NCI-H345 treated with DMSO at 0.1 percent for 48 hours (cell line): Measurements from ENCODE around the gene GNA15.
A peak's percentile ranks its signal among the peaks of the same experiment; 100 is the strongest.
"Not testable (repeated sequence)": the region's sequence is repeated elsewhere in the genome, so short reads cannot be mapped to it uniquely, and the experiment has no call there.

Source experiments
- DNase-seq: peaks from one replicate; lab custom pipeline; 2025; ENCODE audit not compliant: unreplicated experiment; lab: John Stamatoyannopoulos, UW

Gene GNA15

DNA sequence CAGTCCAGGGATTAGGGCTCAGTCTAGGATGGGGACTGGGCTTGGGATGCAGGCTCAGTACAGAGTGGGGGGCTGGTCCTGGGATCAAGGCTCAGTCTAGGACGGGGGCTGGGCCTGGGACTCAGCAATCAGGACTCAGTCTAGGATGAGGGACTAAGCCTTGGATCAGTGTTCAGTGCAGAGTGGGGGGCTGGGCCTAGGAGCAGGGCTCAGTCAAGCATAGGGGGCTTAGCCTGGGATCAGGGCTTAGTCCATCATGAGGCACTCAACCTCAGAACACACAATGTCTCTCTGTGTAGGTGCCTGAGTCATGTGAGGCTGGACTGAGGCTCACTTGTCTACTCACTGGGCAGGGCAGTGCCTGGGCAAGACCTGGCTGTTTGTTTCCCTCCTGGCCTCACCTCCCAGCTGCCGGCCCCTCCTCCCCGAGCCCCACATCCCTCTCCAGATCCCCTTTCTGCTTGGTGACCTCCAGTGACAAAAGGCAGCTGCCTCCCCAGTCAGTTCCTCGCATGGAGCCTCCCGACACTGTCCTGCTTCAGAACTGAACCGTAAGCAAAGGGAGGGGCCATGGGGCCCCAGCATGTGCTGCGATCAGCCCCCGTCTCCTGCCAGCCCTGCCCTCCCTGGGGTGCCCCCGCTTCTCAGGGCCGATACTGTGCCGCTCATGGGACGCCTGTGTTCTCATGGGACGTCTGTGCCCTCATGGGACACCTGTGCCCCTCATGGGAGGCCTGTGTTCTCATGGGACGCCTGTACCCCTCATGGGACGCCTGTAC is 36.2 kb downstream of the GNA15 start:
- DNase-seq = no peak

GRCh38 chr19:3172673-3173000 is 36.8 kb downstream of the GNA15 start:
- not testable (repeated sequence) for DNase-seq

DNA sequence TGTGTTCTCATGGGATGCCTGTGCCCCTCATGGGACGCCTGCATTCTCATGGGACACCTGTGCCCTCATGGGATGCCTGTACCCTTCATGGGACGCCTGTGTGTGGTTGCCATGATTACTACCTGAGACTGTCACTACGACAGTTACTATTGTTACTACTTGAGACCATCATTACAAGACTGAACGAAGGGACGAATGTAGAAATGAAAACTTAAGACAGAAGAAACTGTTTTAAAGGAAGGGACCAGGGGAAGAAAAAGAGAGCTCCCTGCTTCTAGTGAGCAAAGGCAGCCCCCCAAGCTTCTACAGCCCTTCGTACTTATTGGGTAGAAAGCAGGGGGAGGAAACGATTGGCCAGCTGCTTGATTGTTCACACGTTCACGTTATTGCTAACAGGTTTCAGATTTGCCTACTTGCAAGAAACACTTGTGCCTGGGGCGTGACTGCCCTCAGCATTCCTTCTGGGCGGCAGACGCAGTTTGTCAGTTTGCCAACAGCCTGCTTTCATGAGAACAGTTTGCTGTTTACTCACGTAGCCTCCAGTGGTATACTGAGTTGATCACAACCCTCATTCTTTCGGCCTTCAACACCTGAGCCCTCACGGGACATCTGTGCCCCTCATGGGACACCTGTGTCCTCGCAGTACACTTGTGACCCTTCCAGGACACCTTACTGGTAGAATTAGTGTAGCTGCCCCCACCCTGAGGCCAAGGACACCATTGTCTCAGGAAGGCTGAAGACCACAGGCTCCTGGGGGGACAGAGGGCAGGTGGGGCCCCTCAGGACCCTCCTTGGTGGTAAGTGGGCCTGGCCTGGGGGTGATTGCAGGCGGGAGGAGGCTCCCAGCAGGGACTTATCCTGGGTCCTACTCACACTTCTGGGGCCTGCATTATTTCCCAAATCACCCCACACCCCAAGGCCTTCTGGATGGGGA is 40.2 kb downstream of the GNA15 start:
- no peak for DNase-seq

DNA sequence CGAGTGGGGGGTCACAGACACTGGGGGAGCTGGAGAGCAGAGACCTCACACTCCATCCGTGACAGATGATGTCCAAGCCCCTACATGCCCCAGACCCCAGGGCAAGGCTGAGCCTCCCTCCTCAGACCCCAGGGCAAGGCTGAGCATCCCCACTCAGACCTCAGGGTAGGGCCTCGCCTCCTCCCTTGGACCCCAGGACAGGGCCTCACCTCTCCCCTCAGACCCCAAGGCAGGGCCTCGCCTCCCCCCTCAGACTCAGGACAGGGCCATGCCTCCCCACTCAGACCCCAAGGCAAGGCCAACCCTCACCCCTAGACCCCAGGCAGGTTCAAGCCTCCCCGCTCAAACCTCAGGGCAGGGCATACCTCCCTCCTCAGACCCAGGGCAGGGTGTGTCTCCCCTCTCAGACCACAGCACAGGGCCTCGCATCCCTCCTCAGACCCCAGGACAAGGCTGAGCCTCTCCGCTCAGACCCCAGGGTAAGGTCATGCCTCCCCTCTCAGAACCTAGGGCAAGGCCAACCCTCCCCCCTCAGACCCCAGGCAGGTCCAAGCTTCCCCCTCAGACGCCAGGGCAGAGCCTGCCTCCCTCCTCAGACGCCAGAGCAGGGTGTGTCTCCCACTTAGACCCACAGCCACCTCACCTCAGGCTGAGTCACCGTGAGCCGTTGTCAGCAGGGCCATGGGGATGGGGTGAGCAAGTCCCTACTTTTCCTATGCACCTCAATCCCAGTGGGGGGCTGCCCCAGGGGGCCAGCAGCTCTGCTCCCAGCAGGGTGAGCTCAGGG is 41.1 kb downstream of the GNA15 start:
- no peak for DNase-seq

DNA sequence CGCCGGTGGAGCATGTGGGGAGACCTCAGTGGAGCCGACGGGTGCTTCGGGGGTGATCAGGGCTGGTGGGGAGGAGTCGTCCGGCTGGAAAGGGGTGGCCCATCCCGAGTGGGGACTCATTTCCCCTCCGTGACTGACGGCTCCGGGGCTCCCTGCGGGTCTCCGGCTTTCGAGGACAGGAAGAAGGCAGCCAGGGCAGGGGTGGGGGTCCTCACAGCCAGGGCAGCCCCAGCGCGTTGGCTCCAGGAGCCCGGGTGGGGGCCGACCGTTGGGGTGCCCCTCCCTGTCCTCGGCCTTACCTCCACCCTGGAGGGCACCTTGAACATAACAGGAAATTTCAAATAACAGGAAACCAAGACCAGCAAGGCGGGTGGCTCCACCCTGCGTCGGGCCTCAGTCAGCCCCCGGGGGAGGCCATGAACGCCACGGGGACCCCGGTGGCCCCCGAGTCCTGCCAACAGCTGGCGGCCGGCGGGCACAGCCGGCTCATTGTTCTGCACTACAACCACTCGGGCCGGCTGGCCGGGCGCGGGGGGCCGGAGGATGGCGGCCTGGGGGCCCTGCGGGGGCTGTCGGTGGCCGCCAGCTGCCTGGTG is 42.6 kb downstream of the GNA15 start, which contains the start of gene S1PR4:
TSS of gene S1PR4 (plus strand) at position 393 of the 596 bp plus-strand sequence. CDS start at position 417, 24 bp downstream.
- DNase-seq = no peak

- no peak for DNase-seq
Observed at GRCh38 chr19:3178973-3179738, 43.3 kb downstream of the GNA15 start.

DNA sequence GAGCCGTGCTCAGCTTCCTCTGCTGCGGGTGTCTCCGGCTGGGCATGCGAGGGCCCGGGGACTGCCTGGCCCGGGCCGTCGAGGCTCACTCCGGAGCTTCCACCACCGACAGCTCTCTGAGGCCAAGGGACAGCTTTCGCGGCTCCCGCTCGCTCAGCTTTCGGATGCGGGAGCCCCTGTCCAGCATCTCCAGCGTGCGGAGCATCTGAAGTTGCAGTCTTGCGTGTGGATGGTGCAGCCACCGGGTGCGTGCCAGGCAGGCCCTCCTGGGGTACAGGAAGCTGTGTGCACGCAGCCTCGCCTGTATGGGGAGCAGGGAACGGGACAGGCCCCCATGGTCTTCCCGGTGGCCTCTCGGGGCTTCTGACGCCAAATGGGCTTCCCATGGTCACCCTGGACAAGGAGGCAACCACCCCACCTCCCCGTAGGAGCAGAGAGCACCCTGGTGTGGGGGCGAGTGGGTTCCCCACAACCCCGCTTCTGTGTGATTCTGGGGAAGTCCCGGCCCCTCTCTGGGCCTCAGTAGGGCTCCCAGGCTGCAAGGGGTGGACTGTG is 44.0 kb downstream of the GNA15 start:
- DNase-seq = no peak

GRCh38 chr19:3183721-3184641 is 48.1 kb downstream of the GNA15 start:
- no peak for DNase-seq

DNA sequence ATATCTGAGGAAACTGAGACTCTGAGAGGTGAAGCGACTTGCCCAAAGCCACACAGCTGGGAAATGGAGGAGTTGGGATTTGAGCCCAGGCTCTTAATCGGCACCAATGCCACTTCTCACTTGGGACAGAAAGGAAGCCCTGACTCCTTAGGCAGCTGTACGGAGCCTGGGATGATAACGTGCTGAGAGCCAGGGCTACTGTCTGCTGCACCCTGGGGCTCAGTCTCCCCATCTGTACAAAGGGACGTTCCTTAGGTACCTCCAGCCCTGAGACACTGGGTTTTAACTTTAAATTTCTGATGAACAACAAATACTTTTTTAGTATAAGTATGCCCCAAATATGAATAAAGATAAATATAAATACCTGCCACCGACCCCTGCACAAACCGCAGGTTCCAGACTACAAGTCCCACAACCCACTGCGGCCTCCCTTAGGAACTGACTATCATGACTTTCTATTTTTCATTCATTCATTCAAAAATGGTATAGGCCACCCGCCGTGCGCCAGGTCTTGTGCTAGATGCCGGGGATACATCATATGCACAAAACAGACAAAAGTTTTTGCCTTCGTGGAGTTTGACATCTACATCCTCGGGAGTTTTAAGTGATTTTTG is 49.1 kb downstream of the GNA15 start:
- DNase-seq = peak; percentile 95

DNA sequence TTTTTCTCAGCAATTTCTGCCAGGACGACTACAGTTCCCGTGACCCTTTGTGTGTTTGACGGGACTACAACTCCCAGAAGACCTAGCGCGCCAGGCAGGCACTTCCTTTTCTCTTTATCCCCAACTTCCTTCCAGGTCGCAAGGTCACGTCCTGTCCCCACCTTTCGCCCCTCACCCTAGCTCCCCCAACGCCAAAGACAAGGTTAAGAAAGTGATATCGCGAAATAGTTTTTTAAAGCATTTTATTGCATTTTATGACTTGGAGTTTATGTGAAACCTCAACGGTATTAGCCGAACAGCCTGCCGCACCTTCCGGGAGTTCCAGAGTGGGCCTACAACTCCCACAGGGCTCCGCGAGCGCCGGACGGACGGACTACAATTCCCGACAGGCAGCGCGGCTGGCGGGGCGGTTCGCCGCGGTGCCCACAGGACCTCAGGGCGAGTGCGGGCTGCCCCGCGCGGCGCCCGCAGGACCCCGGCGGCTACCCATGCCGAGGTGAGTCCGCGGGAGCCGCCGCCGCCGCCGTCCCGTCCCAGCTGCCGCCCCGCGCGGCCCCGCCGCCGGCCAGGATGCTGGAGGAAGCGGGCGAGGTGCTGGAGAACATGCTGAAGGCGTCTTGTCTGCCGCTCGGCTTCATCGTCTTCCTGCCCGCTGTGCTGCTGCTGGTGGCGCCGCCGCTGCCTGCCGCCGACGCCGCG is 49.8 kb downstream of the GNA15 start, which contains the start of gene NCLN:
TSS of gene NCLN (plus strand) at position 470 of the 699 bp plus-strand sequence. CDS start at position 571, 101 bp downstream.
- DNase-seq = peak; percentile 98

GRCh38 chr19:3186160-3186688 is 50.4 kb downstream of the GNA15 start:
- DNase-seq = no peak

- DNase-seq = no peak
Observed at GRCh38 chr19:3186891-3187661, 51.2 kb downstream of the GNA15 start.

DNA sequence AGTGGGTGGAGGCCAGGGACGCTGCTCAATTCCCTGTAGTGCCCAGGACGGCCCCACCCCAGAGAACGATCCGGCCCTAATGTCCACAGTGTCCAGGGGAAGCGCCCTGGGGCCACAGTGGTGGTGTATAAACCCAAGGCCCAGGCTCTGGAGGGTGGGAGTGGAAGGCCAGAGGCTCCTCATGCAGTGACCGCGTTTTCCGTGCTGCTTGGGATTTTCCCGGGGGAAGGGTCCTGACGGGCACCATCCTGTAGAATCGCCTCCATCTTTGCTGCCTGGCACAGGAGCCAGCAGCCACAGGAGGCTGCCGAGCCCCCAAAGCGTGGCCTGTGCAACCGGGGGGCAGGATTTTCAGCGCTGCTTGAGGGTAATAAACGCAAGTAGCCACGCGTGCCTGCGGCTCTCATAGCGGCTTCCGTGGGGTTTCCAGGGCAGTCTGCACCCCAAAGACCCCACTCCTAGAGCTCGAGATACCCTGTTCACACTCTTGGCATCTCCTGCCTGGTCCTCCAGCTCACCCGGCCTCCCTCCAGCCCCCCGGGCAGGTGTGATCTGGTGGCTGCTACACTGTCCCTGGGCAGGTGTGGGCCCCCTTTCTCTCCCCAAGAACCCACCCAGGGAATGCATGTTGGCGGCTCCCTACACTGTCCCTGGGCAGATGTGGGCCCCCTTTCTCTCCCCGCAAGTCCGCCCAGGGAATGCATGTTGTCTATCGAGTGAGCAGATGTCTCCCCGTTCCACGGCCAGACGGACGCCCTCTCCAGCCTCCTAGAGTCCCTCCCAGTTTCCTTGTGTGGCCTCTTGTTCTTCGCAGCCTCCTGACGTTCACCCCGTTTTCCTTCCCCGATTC is 52.1 kb downstream of the GNA15 start:
- DNase-seq = no peak

GRCh38 chr19:3188627-3189596 is 53.1 kb downstream of the GNA15 start:
- no peak for DNase-seq
